ENCODE measurements around the gene CIRBP. TPM values are rescaled to one million over a fixed set of nuclear protein-coding genes. Genes with fewer than 3 reads are reported as not detected.

Gene CIRBP
- total and polyA plus RNA-seq, 2 experiments from 2014 or later: 202 to 361 TPM

GRCh38 chr19:1278074-1278473 is 8.9 kb downstream of the CIRBP start:
- no peaks in the 10 kb centered on the region for H3K9me3 ChIP-seq (ENCODE audit: low read depth)
- H4K20me1 ChIP-seq (ENCODE audit: insufficient read depth, poor library complexity, severe bottlenecking): peaks cover 17% of the 10 kb centered on the region
- peaks cover 5% of the 10 kb centered on the region for H3K36me3 ChIP-seq (replicated peaks; ENCODE audit: insufficient read depth, low read depth)
- H3K27me3 ChIP-seq: no peaks in the 10 kb centered on the region
- peaks cover 32% of the 10 kb centered on the region for H3K79me2 ChIP-seq
- H3K4me1 ChIP-seq (ENCODE audit: insufficient read depth): peaks cover 25% of the 10 kb centered on the region
- no peak overlapping the region for H3K4me2 ChIP-seq
- WGBS (ENCODE audit: low lambda C conversion rate, missing lambda C conversion rate): 88% methylated on average over 12 of the region's 12 CpGs
- TF ChIP-seq CTCF (IDR thresholded peaks at IDR 0.05; ENCODE audit: poor library complexity) (no peak), EZH2phosphoT487 (IDR thresholded peaks at IDR 0.05; ENCODE audit: low read depth, severe bottlenecking, unreplicated experiment) (no peak)
- no peak overlapping the region for H3K27ac ChIP-seq
- H3K4me3 ChIP-seq: no peak overlapping the region
- no peak for DNase-seq (ENCODE audit: low spot score)
- H2AFZ ChIP-seq: no peak overlapping the region
- H3K9me2 ChIP-seq (replicated peaks; ENCODE audit: insufficient read depth): no peaks in the 10 kb centered on the region

- Histone ChIP-seq H3K9me3 (ENCODE audit: low read depth) (no peaks in the 10 kb centered on the region), H3K27me3 (no peaks in the 10 kb centered on the region), H3K4me3 (no peak overlapping the region), H3K4me1 (ENCODE audit: insufficient read depth) (peaks cover 22% of the 10 kb centered on the region), H3K4me2 (no peak overlapping the region), H3K36me3 (replicated peaks; ENCODE audit: insufficient read depth, low read depth) (peaks cover 1% of the 10 kb centered on the region), H3K9me2 (replicated peaks; ENCODE audit: insufficient read depth) (no peaks in the 10 kb centered on the region), H4K20me1 (ENCODE audit: insufficient read depth, poor library complexity, severe bottlenecking) (peaks cover 9% of the 10 kb centered on the region), H2AFZ (no peak overlapping the region), H3K79me2 (peaks cover 23% of the 10 kb centered on the region), H3K27ac (no peak overlapping the region)
- no peak for TF ChIP-seq EZH2 (IDR thresholded peaks at IDR 0.05; ENCODE audit: borderline replicate concordance)
- TF ChIP-seq EZH2phosphoT487 (IDR thresholded peaks at IDR 0.05; ENCODE audit: low read depth, severe bottlenecking, unreplicated experiment): no peak
- no peak for TF ChIP-seq CTCF (IDR thresholded peaks at IDR 0.05; ENCODE audit: poor library complexity)
- no peak for DNase-seq (ENCODE audit: low spot score)
- 96% methylated on average over 21 of the region's 25 CpGs for WGBS (ENCODE audit: low lambda C conversion rate, missing lambda C conversion rate)
Measured at GRCh38 chr19:1278713-1279660, 9.9 kb downstream of the CIRBP start.

GRCh38 chr19:1279782-1280341 is 10.7 kb downstream of the CIRBP start:
- H3K9me2 ChIP-seq (replicated peaks; ENCODE audit: insufficient read depth): no peaks in the 10 kb centered on the region
- 46% methylated on average over 10 of the region's 10 CpGs for WGBS (ENCODE audit: low lambda C conversion rate, missing lambda C conversion rate)
- no peak overlapping the region for H3K4me2 ChIP-seq
- no peaks in the 10 kb centered on the region for H3K36me3 ChIP-seq (replicated peaks; ENCODE audit: insufficient read depth, low read depth)
- H3K4me1 ChIP-seq (ENCODE audit: insufficient read depth): peaks cover 25% of the 10 kb centered on the region
- peaks cover 14% of the 10 kb centered on the region for H3K79me2 ChIP-seq
- no peak overlapping the region for H3K27ac ChIP-seq
- H3K9me3 ChIP-seq (ENCODE audit: low read depth): no peaks in the 10 kb centered on the region
- H3K27me3 ChIP-seq: no peaks in the 10 kb centered on the region
- TF ChIP-seq EZH2phosphoT487 (IDR thresholded peaks at IDR 0.05; ENCODE audit: low read depth, severe bottlenecking, unreplicated experiment) (no peak), CTCF (IDR thresholded peaks at IDR 0.05; ENCODE audit: poor library complexity) (peak; percentile 80), EZH2 (IDR thresholded peaks at IDR 0.05; ENCODE audit: borderline replicate concordance) (no peak)
- H2AFZ ChIP-seq: no peak overlapping the region
- DNase-seq (ENCODE audit: low spot score): peak; percentile 89
- H4K20me1 ChIP-seq (ENCODE audit: insufficient read depth, poor library complexity, severe bottlenecking): peaks cover 1% of the 10 kb centered on the region
- H3K4me3 ChIP-seq: no peak overlapping the region
